ENCODE results near the gene WDR33. TPM values are rescaled to one million over a fixed set of nuclear protein-coding genes. Genes with fewer than 3 reads are reported as not detected.
A peak's percentile ranks its signal among the peaks of the same experiment; 100 is the strongest.

The WDR33 gene
- total RNA-seq, 2 experiments from 2014 or later: 64.3 to 68.3 TPM

DNA sequence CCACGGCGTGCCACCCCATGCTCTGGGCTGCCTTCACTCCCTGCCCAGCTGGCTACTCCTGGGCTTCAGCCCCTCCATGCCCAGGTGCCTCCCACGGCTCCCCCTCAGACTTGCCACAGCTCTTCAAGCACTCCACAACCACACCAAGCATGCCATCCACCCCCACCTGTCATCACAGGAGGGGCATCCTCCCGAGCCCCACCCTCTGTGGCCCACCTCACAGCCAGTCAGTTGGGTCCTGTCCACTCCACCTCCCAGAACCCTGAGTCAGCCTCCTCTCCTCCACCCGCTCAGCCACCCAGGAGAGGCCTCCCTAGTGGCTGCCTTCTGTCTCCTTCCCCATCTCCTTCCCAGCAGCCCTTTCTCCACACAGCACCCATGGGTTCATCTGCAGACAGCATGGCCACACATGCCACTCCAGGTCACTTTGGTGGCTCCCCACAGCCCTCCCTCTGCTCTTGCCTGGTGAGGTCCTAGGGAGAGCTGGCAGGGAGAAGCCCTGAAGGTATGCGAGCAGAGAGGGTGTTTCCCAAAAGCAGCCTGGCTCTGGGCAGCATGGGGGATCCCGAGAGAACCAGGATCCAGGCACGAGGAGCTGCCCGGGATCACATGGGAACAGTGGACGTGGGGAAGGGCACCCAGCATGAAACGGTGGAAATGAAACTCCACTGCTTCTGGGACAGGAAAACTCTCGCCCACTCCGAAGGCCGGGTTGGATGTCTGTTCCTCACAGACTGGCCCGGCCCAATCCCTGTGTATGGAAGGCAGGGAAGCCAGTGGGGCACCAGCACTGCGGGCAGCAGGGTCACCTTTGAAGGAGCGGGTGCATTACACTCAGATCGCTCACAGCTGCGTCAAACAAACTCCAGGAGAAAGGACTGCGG is 138.4 kb downstream of the WDR33 start:
- ATAC-seq: no peak
- Mint-ChIP-seq H3K27me3 (ENCODE audit: low read depth) (peaks cover 63% of the 10 kb centered on the region), H3K9me3 (ENCODE audit: insufficient read depth) (no peaks in the 10 kb centered on the region), H3K4me3 (no peak overlapping the region), H3K4me1 (ENCODE audit: low read depth) (peaks cover 4% of the 10 kb centered on the region), H3K36me3 (ENCODE audit: low read depth) (peaks cover 2% of the 10 kb centered on the region), H3K27ac (peak overlapping the region; percentile 20)
- POLR2A ChIA-PET: interaction anchor here (0.6 kb wide), 1 partner anchor 11 kb away, joined by 3 read pairs; no protein-coding TSS in a partner anchor
- no peak for DNase-seq
- CTCF ChIA-PET: no interaction called here

DNA sequence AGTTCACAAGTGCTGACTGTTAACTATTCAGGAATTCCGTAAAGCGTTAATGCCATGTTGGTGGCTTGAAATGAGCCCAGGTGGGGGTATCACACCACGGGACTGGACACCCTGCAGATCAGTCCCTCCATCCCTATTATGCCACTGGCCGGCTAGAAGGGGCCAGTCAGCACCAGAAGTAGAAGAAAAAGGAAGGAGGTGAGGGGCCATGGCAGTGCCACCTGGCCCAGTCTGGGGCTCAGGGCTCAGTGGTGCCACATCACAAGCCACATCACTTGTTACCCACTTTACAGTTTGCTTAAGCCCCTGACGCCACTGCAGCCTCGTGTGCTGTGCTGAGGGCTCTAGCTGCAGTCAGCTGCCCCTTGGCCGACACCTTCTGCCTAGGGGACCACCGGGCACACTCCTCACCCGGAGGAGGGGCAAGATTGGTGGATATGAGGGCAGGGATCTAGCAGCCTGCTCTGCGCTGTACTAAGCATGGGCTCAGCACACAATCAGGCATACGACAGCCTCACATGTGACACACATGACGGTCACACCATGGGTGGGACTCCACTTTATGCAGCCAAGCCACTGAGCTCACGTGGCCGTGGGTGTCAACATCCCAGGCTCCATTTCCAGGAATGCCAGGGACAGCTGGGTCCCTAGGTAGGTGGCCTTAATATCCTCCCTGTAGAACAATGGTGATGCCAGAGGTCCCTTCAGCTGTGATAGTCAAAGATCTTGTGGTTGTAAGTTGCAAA is 139.2 kb downstream of the WDR33 start:
- POLR2A ChIA-PET: no interaction called here
- Mint-ChIP-seq H3K4me1 (ENCODE audit: low read depth) (peaks cover 4% of the 10 kb centered on the region), H3K9me3 (ENCODE audit: insufficient read depth) (no peaks in the 10 kb centered on the region), H3K36me3 (ENCODE audit: low read depth) (peaks cover 2% of the 10 kb centered on the region), H3K4me3 (no peak overlapping the region), H3K27me3 (ENCODE audit: low read depth) (peaks cover 62% of the 10 kb centered on the region), H3K27ac (no peak overlapping the region)
- CTCF ChIA-PET: no interaction called here
- ATAC-seq (no peak), DNase-seq (no peak)

DNA sequence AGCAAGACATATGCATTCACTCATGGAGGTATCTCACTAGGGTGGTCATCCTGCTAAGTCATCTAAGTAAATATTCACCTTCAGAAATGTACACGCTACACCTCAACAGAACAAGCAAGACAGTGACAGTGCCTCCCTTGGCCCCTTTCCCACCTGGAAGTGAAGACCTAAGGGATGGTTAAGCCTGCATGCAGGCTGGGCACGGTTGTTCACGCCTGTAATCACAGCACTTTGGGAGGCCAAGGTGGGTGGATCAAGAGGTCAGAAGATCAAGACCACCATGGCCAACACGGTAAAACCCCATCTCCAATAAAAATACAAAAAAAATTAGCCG is 140.0 kb downstream of the WDR33 start:
- CTCF ChIA-PET: no interaction called here
- POLR2A ChIA-PET: no interaction called here
- Mint-ChIP-seq H3K27me3 (ENCODE audit: low read depth) (peaks cover 62% of the 10 kb centered on the region), H3K9me3 (ENCODE audit: insufficient read depth) (no peaks in the 10 kb centered on the region), H3K4me1 (ENCODE audit: low read depth) (peaks cover 4% of the 10 kb centered on the region), H3K27ac (no peak overlapping the region), H3K4me3 (no peak overlapping the region), H3K36me3 (ENCODE audit: low read depth) (peaks cover 2% of the 10 kb centered on the region)
- DNase-seq (no peak), ATAC-seq (no peak)

- CTCF ChIA-PET: interaction anchor here (1.0 kb wide), 1 partner anchor 79 kb away, joined by 4 read pairs; no protein-coding TSS in a partner anchor
- POLR2A ChIA-PET: no interaction called here
- Mint-ChIP-seq H3K27me3 (ENCODE audit: low read depth) (peaks cover 63% of the 10 kb centered on the region), H3K36me3 (ENCODE audit: low read depth) (peaks cover 2% of the 10 kb centered on the region), H3K9me3 (ENCODE audit: insufficient read depth) (no peaks in the 10 kb centered on the region), H3K4me1 (ENCODE audit: low read depth) (peaks cover 4% of the 10 kb centered on the region), H3K4me3 (no peak overlapping the region), H3K27ac (no peak overlapping the region)
- no peak for ATAC-seq
- DNase-seq: no peak
Observed at GRCh38 chr2:127670055-127670956, 140.7 kb downstream of the WDR33 start.

DNA sequence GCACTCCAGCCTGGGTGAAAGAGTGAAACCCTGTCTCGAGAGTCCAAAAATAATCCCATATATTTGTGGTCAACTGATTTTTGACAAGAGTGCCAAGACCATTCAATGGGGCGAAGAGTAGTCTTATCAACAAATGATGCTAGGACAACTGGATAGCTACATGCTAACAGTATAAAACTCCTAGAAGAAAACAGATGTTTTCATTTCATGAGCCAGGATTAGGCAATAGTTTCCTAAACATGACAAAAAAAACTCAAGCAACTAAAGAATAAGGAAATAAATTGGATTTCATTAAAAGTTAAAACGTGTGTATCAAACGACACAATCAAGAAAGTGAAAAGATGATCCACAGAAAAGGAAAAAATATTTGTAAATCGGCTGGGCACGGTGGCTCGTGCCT is 141.9 kb downstream of the WDR33 start:
- ChIA-PET CTCF (interaction anchor here (1.0 kb wide), 1 partner anchor 77 kb away, joined by 4 read pairs; no protein-coding TSS in a partner anchor), POLR2A (no interaction called here)
- ATAC-seq: no peak
- no peak for DNase-seq
- Mint-ChIP-seq H3K4me3 (no peak overlapping the region), H3K4me1 (ENCODE audit: low read depth) (no peaks in the 10 kb centered on the region), H3K27me3 (ENCODE audit: low read depth) (peaks cover 65% of the 10 kb centered on the region), H3K9me3 (ENCODE audit: insufficient read depth) (no peaks in the 10 kb centered on the region), H3K27ac (no peak overlapping the region), H3K36me3 (ENCODE audit: low read depth) (no peaks in the 10 kb centered on the region)

GRCh38 chr2:127665267-127665893 is 145.6 kb downstream of the WDR33 start:
- peaks cover 57% of the 10 kb centered on the region for H3K27me3 Mint-ChIP-seq (ENCODE audit: low read depth)
- DNase-seq (no peak), ATAC-seq (no peak)
- H3K27ac Mint-ChIP-seq: no peak overlapping the region
- peaks cover 4% of the 10 kb centered on the region for H3K4me1 Mint-ChIP-seq (ENCODE audit: low read depth)
- no peaks in the 10 kb centered on the region for H3K36me3 Mint-ChIP-seq (ENCODE audit: low read depth)
- H3K4me3 Mint-ChIP-seq: no peak overlapping the region
- H3K9me3 Mint-ChIP-seq (ENCODE audit: insufficient read depth): no peaks in the 10 kb centered on the region
- ChIA-PET CTCF (interaction anchor here (1.3 to 2.4 kb wide), 2 partner anchors 15 to 74 kb away, joined by 3 to 7 read pairs; no protein-coding TSS in a partner anchor), POLR2A (no interaction called here)

DNA sequence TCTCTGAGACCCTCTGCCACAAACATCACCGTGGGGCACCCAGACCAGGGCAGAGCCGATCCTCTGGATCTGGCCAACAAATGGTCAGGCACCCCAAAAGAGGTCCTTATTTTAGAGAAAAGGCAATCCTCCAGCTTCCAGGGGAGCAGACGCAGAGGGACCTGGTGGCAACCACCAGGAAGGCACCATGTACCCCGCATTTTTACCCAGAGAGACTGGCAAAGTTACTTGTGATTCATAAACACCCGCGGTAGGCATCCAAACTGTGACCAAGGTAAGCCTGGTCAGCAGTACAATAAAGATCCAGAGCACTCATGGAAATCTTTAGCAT is 146.1 kb downstream of the WDR33 start:
- DNase-seq (no peak), ATAC-seq (no peak)
- ChIA-PET POLR2A (no interaction called here), CTCF (interaction anchor here (1.3 to 2.4 kb wide), 2 partner anchors 15 to 73 kb away, joined by 3 to 7 read pairs; no protein-coding TSS in a partner anchor)
- H3K36me3 Mint-ChIP-seq (ENCODE audit: low read depth): no peaks in the 10 kb centered on the region
- H3K4me3 Mint-ChIP-seq: no peak overlapping the region
- peaks cover 55% of the 10 kb centered on the region for H3K27me3 Mint-ChIP-seq (ENCODE audit: low read depth)
- H3K27ac Mint-ChIP-seq: no peak overlapping the region
- H3K4me1 Mint-ChIP-seq (ENCODE audit: low read depth): peaks cover 5% of the 10 kb centered on the region
- no peaks in the 10 kb centered on the region for H3K9me3 Mint-ChIP-seq (ENCODE audit: insufficient read depth)

GRCh38 chr2:127664065-127664894 is 146.7 kb downstream of the WDR33 start:
- H3K4me1 Mint-ChIP-seq (ENCODE audit: low read depth): peaks cover 6% of the 10 kb centered on the region
- no peak overlapping the region for H3K4me3 Mint-ChIP-seq
- ChIA-PET POLR2A (no interaction called here), CTCF (interaction anchor here (0.5 to 2.4 kb wide), 3 partner anchors 14 to 501 kb away, joined by 3 to 7 read pairs (median 3); no protein-coding TSS in a partner anchor)
- no peak overlapping the region for H3K27ac Mint-ChIP-seq
- H3K27me3 Mint-ChIP-seq (ENCODE audit: low read depth): peaks cover 52% of the 10 kb centered on the region
- no peaks in the 10 kb centered on the region for H3K36me3 Mint-ChIP-seq (ENCODE audit: low read depth)
- DNase-seq: no peak
- no peak for ATAC-seq
- no peaks in the 10 kb centered on the region for H3K9me3 Mint-ChIP-seq (ENCODE audit: insufficient read depth)

DNA sequence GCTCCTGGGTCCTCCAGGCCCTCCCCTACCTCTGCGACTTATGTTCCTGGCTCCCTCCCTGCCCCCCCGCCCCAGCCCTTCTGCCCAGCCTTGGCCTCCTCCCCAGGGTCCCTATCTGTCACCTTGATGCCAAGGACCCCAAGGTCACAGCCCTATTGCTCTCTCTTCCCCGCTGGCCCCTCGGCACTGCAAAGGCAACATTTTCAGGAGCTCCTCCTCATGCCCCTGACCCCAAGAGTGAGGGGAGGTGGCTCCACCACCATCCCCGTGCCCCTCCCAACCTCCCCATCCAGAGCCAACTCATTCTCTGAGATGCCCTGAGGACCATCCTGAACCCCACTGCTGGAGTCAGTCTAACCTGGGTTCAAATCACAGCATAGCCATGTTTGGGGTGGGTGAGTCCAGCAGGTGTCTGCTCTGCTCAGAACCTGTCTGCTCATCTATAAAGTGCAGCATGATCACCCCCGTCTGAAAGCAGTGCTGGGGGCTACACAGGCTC is 147.4 kb downstream of the WDR33 start:
- H3K4me1 Mint-ChIP-seq (ENCODE audit: low read depth): peaks cover 6% of the 10 kb centered on the region
- peaks cover 48% of the 10 kb centered on the region for H3K27me3 Mint-ChIP-seq (ENCODE audit: low read depth)
- CTCF ChIA-PET: interaction anchor here (0.5 to 2.4 kb wide), 2 partner anchors 72 to 500 kb away, joined by 3 to 7 read pairs; no protein-coding TSS in a partner anchor
- DNase-seq: no peak
- H3K36me3 Mint-ChIP-seq (ENCODE audit: low read depth): no peaks in the 10 kb centered on the region
- ATAC-seq: no peak
- H3K4me3 Mint-ChIP-seq: no peak overlapping the region
- H3K9me3 Mint-ChIP-seq (ENCODE audit: insufficient read depth): no peaks in the 10 kb centered on the region
- H3K27ac Mint-ChIP-seq: no peak overlapping the region
- POLR2A ChIA-PET: no interaction called here

DNA sequence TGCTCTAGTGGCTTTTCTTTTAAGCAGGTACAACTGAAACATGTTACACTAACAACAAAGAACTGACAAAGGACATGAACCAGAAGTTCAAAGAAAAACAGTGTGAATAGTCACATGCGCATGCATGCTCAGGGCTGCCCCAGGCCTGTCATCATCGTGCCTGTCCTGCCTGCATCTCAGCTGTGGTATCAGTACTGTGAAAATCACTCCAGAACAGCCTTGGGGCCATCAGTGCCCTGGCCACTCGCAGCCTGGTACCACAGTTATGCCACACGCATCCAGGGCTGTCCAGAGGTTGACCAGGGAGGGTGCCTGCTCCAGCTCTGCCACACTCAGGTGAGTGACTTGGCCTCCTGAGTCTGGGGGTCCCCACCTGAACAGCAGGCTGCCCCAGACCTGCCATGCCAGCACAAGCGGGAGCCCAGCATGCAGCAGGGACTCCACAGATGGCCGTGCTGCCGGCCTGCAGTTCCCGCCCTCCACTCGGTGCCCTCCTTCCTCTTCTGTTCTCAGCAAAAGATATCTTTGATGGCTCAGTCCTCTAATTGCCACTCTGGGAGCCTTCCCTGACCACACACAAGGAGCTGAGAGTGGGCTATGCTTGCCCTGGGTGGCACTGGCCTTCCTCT is 147.9 kb downstream of the WDR33 start:
- CTCF ChIA-PET: interaction anchor here (2.4 kb wide), 1 partner anchor 72 kb away, joined by 7 read pairs; no protein-coding TSS in a partner anchor
- H3K36me3 Mint-ChIP-seq (ENCODE audit: low read depth): no peaks in the 10 kb centered on the region
- no peaks in the 10 kb centered on the region for H3K9me3 Mint-ChIP-seq (ENCODE audit: insufficient read depth)
- no peak overlapping the region for H3K27ac Mint-ChIP-seq
- no peak overlapping the region for H3K4me3 Mint-ChIP-seq
- peaks cover 6% of the 10 kb centered on the region for H3K4me1 Mint-ChIP-seq (ENCODE audit: low read depth)
- DNase-seq: no peak
- ATAC-seq: no peak
- POLR2A ChIA-PET: no interaction called here
- H3K27me3 Mint-ChIP-seq (ENCODE audit: low read depth): peaks cover 48% of the 10 kb centered on the region
